OCI-M1 (cell line): ENCODE results near the gene MMP25.
"Not testable (repeated sequence)": the region's sequence is repeated elsewhere in the genome, so short reads cannot be mapped to it uniquely, and the experiment has no call there.

Source experiments
- DNase-seq: peaks from one replicate; lab custom pipeline; 2025; lab: John Stamatoyannopoulos, UW

MMP25 gene

DNA sequence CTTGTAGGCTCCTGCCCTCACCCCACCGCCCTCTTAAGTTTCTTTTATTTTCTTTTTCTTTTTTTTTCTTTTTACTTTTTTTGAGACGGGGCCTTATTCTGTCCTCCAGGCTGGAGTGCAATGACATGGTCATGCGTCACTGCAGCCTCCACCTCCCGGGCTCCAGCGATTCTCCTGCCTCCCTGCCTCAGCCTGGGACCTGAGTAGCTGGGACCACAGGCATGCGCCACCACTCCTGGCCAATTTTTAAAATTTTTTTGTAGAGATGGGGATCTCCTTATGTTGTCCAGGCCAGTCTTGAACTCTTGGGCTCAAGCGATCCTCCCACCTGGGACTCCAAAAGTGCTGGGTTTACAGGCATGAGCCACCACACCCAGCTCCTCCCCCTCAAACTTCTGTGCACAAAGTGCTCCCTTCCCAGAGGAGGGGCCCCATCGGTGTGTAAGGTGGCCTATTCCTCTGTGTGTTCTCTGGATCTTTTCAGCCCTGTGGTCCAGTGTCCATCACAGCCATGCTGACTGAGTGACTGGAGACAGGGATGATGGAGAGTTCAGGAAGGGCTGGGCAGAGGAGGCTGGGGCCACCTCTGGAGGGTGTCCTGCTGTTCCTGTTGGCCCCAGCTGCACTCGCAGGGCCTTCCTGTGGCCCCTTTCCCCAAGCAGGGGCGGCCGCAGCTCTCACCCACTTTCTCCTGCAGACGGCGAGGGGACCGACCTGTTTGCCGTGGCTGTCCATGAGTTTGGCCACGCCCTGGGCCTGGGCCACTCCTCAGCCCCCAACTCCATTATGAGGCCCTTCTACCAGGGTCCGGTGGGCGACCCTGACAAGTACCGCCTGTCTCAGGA is 10.2 kb downstream of the MMP25 start:
- DNase-seq: no peak

DNA sequence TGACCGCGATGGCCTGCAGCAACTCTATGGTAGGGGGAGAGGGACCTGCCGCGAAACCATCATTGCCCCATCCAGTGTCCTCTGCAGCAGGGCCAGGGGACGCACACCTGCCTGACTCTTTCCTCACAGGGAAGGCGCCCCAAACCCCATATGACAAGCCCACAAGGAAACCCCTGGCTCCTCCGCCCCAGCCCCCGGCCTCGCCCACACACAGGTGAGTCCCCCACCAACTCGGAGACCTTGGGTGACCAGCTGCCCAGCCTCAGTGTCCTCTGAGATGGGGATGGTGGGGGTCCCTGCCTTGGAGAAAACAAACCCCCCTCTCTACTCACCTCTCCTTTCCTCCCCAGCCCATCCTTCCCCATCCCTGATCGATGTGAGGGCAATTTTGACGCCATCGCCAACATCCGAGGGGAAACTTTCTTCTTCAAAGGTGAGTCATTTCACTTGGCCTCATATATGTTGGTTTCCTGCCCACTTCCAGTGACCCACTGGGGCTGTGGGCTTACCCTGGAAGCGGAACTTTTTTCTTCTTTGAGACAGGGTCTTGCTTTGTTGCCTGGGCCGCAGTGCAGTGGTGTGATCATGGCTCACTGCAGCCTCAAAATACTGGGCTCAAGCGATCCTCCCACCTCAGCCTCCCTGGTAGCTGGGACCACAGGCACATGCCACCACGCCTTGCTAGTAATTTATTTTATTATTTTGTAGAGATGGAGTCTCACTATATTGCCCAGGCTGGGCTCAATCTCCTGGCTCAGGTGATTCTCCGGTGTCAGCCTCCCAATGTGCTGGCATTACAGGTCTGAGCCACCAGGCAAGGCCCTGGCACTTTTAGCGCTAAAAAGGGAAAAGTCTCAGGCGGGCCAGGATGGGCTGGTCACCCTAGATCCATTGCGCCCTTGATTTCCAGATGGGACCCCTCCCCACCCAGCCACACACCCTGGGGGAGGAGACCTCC is 11.1 kb downstream of the MMP25 start:
- no peak for DNase-seq

DNA sequence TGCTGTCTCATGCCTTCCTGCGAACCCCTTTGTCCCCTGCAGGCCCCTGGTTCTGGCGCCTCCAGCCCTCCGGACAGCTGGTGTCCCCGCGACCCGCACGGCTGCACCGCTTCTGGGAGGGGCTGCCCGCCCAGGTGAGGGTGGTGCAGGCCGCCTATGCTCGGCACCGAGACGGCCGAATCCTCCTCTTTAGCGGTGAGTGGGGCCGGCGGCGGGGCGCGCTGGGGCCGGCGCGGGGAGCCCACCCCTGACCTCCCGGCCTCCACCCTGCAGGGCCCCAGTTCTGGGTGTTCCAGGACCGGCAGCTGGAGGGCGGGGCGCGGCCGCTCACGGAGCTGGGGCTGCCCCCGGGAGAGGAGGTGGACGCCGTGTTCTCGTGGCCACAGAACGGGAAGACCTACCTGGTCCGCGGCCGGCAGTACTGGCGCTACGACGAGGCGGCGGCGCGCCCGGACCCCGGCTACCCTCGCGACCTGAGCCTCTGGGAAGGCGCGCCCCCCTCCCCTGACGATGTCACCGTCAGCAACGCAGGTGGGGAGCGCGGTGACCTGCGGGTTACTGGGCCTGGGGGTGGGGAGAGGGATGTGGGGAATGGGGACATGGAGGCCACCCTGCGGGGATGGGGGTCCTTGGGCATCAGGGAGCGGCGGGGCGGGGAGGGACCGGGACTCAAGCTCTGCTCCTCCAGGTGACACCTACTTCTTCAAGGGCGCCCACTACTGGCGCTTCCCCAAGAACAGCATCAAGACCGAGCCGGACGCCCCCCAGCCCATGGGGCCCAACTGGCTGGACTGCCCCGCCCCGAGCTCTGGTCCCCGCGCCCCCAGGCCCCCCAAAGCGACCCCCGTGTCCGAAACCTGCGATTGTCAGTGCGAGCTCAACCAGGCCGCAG is 12.0 kb downstream of the MMP25 start:
- DNase-seq: peak; percentile 54

DNA sequence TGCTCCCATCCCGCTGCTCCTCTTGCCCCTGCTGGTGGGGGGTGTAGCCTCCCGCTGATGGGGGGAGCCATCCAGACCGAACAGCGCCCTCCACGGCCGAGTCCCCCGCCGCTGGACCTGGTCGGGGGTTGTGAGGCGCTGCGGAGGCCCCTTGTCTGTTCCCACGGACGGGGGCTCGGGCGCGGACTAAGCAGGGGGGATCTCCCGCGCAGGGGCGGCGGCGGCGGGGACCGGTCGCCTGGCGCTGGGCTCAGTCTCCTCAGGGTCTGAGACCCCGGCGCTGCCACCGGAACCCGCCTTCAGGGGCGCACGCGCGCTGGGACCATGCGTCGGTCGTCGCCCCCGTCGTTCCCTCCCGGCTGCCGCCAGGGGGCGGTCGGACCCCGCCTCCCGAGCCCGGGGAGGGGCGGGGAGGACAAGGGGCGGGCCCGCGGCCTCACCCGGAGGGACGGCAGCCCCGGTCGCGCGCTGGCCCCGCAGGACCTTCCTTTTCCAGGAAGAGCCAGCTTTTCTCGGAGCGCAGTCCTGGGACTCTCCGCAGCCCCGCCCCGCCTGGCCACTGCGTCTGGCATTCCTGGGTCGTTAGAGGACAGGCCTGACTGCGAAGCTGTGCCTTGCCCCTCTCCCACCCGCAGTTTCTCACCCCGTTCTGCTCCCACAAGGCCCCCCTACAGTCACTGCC is 12.8 kb downstream of the MMP25 start:
- peak; percentile 94 for DNase-seq

DNA sequence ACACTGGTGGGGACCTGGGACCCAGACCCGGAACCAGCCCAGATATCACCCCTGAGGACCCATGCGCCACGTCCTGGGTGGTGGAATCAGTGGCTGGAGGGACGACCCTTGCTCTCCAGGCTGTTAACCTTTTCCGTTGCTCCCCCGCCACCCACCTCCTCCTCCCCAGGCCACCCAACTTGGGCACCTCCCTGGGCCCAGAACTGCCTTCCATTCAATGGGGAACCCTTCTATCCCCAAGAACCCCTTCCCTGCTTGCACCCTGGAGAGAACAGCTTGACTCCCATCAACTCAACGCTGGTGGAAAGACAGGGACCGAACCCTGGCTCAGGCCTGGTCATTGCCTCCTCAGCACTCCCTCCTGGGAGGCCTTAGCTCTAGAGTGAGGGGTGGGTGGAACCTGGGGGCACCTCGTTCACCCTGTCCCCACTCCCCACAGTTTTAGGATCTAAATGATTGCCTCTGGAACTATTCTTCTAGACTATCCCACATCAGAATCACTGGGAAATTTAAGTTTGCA is 13.4 kb downstream of the MMP25 start:
- no peak for DNase-seq

DNA sequence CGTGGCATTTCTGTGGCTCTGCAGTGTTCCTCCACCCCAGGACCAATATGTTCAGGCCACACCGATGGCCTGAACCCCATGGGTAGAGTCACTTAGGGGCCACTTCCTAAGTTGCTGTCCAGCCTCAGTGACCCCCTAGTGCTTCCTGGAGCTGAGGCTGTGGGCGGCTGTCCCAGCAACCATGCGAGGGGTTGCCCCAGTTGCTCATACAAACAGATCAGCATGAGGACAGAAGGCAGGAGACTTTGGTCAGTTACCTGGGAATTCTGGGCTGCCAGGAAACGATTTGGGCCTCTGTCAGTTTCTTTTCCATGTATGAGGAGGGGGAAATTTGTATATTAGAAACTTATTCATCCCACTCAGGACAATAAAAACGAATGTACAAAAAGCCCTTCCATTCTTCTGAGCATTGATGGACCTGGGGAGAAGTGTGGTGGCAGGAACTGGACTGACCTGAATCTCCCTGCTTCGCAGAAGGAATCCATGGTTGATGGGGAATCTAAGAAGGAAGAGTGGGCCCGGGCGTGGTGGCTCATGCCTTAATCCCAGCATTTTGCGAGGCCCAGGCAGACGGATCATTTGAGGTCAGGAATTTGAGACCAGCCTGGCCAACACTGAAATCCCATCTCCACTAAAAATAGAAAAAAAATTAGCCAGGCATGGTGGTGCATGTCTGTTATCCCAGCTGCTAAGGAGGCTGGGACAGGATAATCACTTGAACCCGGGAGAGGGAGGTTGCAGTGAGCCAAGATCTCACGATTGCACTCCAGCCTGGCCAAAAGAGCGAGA is 14.2 kb downstream of the MMP25 start:
- no peak for DNase-seq

DNA sequence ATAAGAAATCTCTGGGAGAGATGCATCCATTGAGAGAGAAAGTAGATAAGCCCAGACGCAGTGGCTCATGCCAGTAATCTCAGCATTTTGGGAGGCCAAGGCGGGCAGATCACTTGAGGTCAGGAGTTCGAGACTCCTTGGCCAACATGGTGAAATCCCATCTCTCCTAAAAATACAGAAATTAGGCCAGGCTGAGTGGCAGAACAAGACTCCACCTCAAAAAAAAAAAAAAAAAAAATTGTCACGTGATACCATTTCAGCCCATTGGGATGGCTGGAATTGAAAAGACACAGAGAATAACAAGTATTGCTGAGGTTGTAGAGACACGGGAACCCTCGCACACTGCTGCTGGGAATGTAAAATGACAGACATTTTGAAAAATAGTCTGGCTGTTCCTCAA is 16.2 kb downstream of the MMP25 start:
- DNase-seq: no peak

DNA sequence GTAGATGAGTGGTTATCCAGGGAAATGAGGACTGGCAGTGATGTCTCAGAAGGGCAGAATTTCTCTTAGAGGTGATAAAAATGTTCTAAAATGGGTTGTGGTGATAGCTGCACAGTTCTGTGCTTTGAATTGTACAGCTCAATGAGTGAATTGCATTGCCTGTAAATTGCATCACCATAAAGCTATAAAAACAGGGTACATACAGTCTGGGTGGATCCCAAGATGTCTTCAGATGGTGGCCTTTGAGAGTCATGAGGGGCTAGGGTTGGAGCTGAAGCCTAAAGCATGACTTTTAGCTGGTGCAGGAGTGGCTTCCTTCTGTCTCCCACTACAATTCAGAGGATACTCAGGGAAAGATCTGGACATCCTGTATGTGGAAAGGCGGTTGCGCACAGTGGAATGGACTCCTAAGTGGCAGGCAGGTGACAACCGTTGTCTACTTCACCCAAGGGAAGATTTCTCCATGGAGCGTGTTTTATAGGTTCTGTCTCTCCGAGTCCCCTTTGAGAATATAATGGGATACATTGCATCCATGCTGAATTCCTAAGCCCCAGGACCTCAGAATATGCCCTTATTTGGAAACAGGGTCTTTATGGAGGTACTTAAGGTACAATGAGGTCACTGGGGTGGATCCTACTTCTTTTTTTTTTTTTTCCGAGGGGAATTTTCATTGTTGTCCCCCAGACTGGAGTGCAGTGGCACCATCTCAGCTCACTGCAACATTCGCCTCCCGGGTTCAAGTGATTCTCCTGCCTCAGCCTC is 17.4 kb downstream of the MMP25 start:
- peak; percentile 46 for DNase-seq

DNA sequence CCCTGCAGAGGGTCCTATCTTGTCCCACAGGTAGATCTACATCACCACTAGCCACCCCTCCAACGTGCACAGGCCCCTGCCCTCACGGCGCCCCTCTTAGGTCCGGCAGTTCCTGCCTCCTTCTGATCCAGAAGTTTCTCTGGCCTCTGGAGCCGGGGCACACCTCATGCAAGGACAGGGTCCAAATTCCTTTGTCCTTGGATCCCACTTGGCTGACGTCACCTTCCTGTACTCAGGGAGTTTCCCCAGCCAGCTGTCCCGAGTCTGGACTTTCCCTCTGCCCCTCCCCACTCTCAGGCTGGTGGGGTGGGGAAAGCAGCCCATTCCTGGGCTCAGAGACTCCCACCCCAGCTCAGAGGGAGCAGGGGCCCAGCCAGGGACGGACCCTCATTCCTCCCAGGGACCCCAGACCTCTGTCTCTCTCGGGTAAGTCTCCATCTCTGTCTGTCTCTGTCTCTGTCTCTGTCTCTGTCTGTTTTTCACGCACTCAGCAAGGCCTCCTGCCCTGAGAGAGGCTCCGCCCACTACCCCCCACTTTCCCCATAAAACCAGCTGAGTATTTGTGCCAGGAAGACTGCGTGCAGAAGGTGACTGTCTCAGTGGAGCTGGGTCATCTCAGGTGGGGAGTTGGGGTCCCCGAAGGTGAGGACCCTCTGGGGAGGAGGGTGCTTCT is 18.8 kb downstream of the MMP25 start, which contains the start of gene IL32:
Gene IL32, plus strand, starts transcription at position 572 of the 673 bp plus-strand sequence. CDS start 172 bp downstream, outside the sequence.
- no peak for DNase-seq

DNA sequence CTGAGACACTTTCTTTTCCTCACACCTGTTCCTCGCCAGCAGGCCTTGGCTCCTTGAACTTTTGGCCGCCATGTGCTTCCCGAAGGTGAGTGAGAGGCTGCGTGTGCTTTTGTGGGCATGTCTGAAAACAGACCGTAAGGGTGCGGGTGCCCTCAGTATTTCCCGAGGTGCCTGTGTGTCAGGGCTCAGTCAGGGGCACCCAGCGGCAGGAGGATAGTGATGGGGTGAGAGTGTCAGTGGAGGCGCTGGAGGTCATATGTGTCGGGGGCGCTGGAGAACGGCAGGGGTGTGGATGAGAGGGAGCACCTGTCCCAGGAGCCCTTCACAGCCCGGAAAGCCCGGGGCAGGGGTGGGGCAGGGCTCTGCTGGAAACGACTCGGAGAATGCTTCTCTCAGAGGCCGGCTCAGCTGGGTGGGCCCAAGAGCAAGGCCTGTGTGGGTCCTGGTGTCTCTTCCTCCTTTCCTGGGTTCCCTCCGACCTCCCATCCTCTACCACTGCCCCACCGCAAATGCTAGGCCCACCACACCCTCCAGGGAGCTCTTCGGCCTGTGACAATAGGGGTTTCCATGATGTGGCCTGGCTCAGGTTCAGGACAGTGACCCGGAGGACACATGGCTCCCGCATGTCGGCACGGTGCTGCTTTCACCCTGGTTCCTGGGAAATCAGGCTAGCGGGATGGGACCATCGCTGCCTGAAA is 19.5 kb downstream of the MMP25 start:
- DNase-seq: no peak

DNA sequence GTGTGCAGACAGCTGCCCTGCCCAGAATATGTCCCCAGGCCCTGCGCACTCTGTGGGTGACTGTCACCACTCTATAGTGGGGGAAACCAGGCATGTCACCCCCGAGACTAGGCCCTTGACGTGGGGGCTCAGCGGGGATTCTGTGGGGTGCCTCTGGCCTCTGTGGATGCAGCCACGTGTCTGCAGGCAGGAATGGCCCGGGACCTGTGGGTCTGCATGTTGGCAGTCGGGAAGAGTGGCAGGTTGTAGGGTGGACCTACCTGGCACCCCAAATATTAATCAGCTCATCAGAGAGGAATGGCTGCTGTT is 20.0 kb downstream of the MMP25 start:
- DNase-seq: no peak

DNA sequence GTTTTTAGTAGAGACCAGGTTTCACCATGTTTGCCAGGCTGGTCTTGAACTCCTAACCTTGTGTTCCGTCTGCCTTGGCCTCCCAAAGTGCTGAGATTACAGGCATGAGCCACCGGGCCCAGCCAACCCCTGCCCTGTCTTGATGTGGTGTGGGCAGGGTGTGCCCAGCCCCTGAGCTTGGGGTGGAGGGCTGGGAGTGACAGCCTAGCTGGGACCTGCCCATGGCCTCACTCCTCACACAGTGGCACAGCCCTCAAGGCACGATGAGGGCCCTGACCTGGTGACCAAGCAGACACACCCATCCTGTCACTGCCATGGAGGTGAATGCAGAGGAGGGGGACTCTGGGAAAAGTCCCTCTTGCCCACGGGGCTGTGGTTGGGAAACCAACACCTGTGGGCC is 22.1 kb downstream of the MMP25 start:
- no peak for DNase-seq

DNA sequence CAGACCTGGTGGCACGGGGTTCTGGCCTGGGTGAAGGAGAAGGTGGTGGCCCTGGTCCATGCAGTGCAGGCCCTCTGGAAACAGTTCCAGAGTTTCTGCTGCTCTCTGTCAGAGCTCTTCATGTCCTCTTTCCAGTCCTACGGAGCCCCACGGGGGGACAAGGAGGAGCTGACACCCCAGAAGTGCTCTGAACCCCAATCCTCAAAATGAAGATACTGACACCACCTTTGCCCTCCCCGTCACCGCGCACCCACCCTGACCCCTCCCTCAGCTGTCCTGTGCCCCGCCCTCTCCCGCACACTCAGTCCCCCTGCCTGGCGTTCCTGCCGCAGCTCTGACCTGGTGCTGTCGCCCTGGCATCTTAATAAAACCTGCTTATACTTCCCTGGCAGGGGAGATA is 22.8 kb downstream of the MMP25 start:
- DNase-seq: not testable (repeated sequence)

DNA sequence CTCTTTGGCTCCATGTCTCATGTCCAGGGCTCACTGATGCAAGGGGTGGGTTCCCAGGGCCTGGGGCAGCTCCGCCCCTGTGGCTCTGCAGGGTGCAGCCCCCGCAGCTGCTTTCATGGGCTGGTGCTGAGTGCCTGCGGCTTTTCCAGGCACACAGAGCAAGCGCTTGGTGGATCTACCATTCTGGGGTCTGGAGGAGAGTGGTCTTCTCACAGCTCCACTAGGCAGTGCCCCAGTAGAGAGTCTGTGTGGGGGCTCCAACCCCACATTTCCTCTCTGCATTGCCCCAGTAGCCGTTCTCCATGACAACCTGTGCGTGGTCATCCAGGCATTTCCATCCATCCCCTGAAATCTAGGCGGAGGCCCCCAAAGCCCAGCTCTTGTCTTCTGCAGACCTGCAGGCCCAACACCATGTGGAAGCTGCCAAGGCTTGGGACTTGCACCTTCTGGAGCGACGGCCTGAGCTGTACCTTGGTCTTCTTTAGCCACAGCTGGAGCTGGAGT is 24.3 kb downstream of the MMP25 start:
- no peak for DNase-seq

DNA sequence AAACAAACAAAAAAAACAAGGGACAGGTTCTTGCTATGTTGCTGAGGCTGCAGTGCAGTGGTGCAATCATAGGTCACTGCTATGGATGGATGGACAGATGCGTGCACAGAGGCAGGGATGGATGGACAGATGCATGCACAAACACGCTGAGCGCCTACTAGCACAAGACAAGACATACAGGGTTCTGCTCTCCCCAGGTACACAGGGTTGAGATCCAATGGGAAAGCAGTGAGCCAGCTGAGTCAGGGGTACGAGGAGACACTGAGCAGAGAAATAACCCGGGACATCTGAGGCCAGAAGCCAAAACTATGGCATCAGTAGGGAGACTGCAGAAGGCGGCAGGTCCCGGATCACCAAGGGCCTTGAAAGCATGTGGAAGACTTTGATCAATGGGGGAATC is 25.3 kb downstream of the MMP25 start:
- DNase-seq: no peak

DNA sequence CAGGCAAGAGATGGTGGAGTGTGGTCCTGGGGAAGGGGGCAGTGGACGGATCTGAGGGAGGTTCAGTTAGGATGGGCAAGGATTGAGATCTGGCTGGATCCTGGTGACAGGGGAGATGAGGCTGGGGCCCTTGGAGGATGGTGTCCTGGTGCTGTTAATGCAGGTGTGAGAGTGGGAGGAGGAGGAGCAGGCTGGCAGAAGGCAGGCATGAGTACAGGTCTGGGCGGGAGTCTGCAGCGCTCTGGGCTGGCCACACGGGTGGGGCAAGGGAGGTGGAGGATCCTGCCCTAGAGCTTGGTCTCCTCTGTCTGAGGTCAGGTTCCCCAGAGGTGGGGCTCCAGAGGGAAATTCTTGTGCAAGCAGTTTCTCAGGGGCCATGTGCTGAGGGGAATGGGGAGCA is 25.8 kb downstream of the MMP25 start:
- not testable (repeated sequence) for DNase-seq

DNA sequence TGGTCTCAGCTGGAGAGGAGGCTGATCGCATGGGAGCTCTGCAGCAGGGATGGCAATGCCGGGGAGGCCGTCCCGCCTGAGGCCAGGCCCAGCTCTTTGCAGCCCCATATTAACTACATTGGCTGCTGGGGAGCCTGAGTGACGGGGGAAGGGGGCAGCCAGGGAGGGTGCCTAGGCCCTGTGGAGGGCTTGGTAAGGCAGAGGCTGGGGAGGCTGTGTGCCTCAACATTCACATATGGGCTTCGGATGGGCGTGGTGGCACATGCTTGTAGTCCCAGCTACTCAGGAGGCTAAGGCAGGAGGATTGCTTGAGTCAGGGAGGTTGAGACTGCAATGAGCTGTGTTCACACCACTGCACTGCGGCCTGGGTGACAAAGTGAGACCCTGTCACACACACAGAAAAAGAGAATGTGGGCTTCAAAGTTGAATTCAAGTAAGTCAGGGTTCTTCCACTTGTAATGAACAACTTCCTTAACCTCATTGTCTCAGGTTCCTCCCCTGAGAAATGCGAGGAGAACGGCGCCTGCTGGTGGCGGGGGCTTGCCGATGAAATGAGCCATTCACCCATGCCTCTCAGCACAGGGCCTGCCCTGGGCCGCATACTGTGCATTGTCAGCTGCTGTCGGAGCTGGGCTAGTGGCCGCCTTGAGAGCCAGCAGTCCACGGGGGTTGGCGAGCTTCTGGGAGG is 26.4 kb downstream of the MMP25 start:
- DNase-seq: not testable (repeated sequence)

DNA sequence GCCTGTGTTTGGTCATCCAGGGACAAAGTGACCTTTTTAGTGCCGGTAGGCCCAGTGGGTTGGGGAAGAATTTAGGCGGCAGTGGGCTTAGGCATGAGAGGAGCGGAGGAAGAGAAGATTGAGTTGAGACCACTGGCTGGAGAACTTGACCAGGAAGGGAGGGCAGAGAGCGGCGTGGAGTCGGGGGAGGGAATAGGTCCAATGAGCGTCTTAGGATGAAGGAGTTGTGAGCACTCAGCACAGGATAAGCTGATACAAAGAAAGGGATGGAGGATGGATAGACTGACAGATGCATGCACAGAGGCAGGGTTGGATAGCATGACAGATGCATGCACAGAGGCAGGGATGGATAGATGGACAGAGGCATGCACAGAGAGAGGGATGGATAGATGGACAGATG is 27.1 kb downstream of the MMP25 start:
- DNase-seq: no peak
